Activated CD8-positive, alpha-beta T cell treated with anti-CD3 and anti-CD28 coated beads for 36 hours (primary cell): ENCODE data around the gene RSF1. TPM values are rescaled to one million over a fixed set of nuclear protein-coding genes. Genes with fewer than 3 reads are reported as not detected.

Experiments used
- ATAC-seq: fragments of 200-7000 bp; cut with Tn5 transposase; one replicate; pipeline ENCODE4 v1.10.0; 2021; ENCODE audit warnings: mild to moderate bottlenecking, moderate library complexity
- CTCF ChIA-PET: fragments of 350-600 bp; sonication (Branson Sonifier 250); formaldehyde crosslinking; loops from one replicate; lab custom pipeline; 2021; ENCODE audit warnings: antibody characterized with exemption; lab: Charles Lee
- POLR2A ChIA-PET: fragments of 350-600 bp; sonication (Branson Sonifier 250); formaldehyde crosslinking; loops from one replicate; lab custom pipeline; 2021; ENCODE audit warnings: antibody characterized with exemption; lab: Charles Lee
- DNase-seq: peaks from one replicate; pipeline ENCODE4 v3.0.0-alpha.2; 2020
- H3K27ac Mint-ChIP-seq: one replicate; pipeline ENCODE4 v1.8.0; 2021; ENCODE audit warnings: mild to moderate bottlenecking, mixed read lengths
- H3K27me3 Mint-ChIP-seq: one replicate; pipeline ENCODE4 v1.8.0; 2021; ENCODE audit warnings: mixed read lengths
- H3K36me3 Mint-ChIP-seq: one replicate; pipeline ENCODE4 v1.8.0; 2021; ENCODE audit warnings: low read depth, mixed read lengths
- H3K4me1 Mint-ChIP-seq: one replicate; pipeline ENCODE4 v1.8.0; 2021; ENCODE audit warnings: low read depth, mixed read lengths
- H3K4me3 Mint-ChIP-seq: one replicate; pipeline ENCODE4 v1.8.0; 2021; ENCODE audit warnings: mild to moderate bottlenecking, moderate library complexity, mixed read lengths
- H3K9me3 Mint-ChIP-seq: one replicate; pipeline ENCODE4 v1.8.0; 2021; ENCODE audit warnings: mixed read lengths
- CTCF ChIP-seq: fragments of 200-600 bp; IDR thresholded peaks from one replicate; pipeline ENCODE4 v1.8.0; 2022; ENCODE audit warnings: antibody characterized with exemption, mild to moderate bottlenecking
- intact Hi-C: fragments of 100-400 bp; cut with micrococcal nuclease; formaldehyde crosslinking; loops from one replicate; pipeline ENCODE4 v1.10.0; 2022
- total RNA-seq, 2 experiments: library from RNA; stranded (reverse); gene quantifications; one replicate each; pipeline ENCODE4 v1.2.3, GENCODE V29; 2021

Gene RSF1
- total RNA-seq, 2 experiments from 2014 or later: 45.4 to 47.7 TPM

DNA sequence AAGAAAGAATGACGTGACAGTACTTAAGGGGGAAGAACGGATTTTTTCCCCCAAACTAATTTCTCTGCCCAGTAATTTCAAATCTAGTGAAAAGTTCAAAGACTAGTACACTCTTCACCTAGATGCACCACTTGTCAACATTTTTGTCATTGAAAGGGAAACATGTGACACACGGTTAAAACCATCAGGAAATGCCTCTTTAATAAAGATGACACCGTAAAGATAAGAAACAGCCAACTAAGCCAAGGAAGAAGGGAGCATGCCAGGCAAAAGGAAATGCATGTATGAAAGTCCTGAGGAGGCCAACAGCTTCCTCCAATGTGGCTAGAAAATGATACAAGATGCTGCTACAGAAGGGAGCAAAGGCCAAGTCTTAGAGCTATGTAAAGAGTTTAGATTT lies 49.4 kb downstream of the RSF1 start:
- H3K27me3 Mint-ChIP-seq: no peaks in the 10 kb centered on the region
- H3K4me1 Mint-ChIP-seq: peaks cover 57% of the 10 kb centered on the region
- H3K9me3 Mint-ChIP-seq: no peaks in the 10 kb centered on the region
- no peak for ATAC-seq
- no peak for TF ChIP-seq CTCF
- no peak for DNase-seq
- ChIA-PET CTCF (no interaction called here), POLR2A (no interaction called here)
- H3K36me3 Mint-ChIP-seq: no peaks in the 10 kb centered on the region
- H3K4me3 Mint-ChIP-seq: no peak overlapping the region
- intact Hi-C loops: no loop called here
- H3K27ac Mint-ChIP-seq: peak overlapping the region; percentile 3

- ATAC-seq: no peak
- no peak overlapping the region for H3K27ac Mint-ChIP-seq
- intact Hi-C loops: no loop called here
- no peak for TF ChIP-seq CTCF
- POLR2A ChIA-PET: no interaction called here
- H3K36me3 Mint-ChIP-seq: no peaks in the 10 kb centered on the region
- no peaks in the 10 kb centered on the region for H3K27me3 Mint-ChIP-seq
- DNase-seq: no peak
- CTCF ChIA-PET: no interaction called here
- H3K4me1 Mint-ChIP-seq: peaks cover 58% of the 10 kb centered on the region
- H3K9me3 Mint-ChIP-seq: no peaks in the 10 kb centered on the region
- no peak overlapping the region for H3K4me3 Mint-ChIP-seq
These were observed 49.9 kb downstream of the RSF1 start for GRCh38 chr11:77770629-77771028.

DNA sequence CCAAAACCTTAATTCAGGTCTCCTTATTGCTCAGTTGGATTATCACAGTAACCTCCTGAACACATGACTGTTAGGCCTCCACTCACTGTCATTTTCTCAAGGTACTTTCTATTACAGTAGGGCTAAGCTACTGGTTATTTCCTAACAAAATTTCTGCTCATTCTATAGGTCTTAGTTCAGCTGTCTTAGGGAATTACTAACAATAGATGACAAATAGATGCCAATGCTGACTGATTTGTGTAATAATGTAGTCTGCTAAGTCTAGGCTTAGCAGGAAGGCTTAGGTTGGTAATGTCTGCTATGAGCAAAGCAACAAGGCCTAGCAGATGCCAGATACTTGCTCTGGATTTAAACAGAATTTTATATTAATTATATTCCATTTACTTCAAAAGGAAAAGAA lies 58.1 kb downstream of the RSF1 start:
- ChIA-PET CTCF (interaction anchor here (1.1 kb wide), 2 partner anchors 14 to 283 kb away, joined by 3 read pairs; no protein-coding TSS in a partner anchor), POLR2A (no interaction called here)
- peak overlapping the region; percentile 2 for H3K27ac Mint-ChIP-seq
- no peak for ATAC-seq
- H3K4me3 Mint-ChIP-seq: no peak overlapping the region
- H3K4me1 Mint-ChIP-seq: peaks cover 16% of the 10 kb centered on the region
- TF ChIP-seq CTCF: no peak
- DNase-seq: no peak
- no peaks in the 10 kb centered on the region for H3K27me3 Mint-ChIP-seq
- H3K9me3 Mint-ChIP-seq: no peaks in the 10 kb centered on the region
- intact Hi-C loops: no loop called here
- peaks cover 17% of the 10 kb centered on the region for H3K36me3 Mint-ChIP-seq

DNA sequence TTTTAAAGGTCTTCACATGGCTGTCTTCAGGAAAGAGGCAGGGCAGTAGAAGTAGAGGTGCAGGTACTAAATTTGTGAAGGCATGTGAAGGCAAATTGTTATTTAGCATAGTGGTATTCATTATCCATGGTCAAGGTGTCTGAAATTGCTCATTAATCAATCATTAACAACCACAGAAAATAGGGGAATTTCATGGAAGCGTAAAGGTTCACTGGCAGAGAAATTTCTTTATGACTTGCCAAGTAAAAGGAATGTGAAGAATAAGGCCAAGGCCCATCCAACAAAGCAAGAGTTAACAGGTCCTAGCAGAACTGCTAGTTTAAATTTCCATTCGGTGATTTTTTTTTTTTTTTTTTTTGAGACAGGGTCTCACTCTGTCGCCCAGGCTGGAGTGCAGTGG lies 59.0 kb downstream of the RSF1 start:
- CTCF ChIA-PET: interaction anchor here (1.1 kb wide), 1 partner anchor 284 kb away, joined by 3 read pairs; no protein-coding TSS in a partner anchor
- no peak overlapping the region for H3K27ac Mint-ChIP-seq
- ATAC-seq: no peak

GRCh38 chr11:77758331-77758730 lies 62.2 kb downstream of the RSF1 start:
- H3K4me1 Mint-ChIP-seq: peaks cover 14% of the 10 kb centered on the region
- H3K27me3 Mint-ChIP-seq: no peaks in the 10 kb centered on the region
- no peak for TF ChIP-seq CTCF
- intact Hi-C loops: no loop called here
- H3K36me3 Mint-ChIP-seq: peaks cover 34% of the 10 kb centered on the region
- no peak overlapping the region for H3K4me3 Mint-ChIP-seq
- ChIA-PET CTCF (no interaction called here), POLR2A (no interaction called here)
- H3K27ac Mint-ChIP-seq: no peak overlapping the region
- no peak for ATAC-seq
- DNase-seq: no peak
- no peaks in the 10 kb centered on the region for H3K9me3 Mint-ChIP-seq

More for the DNA sequence above, 59.0 kb downstream of the RSF1 start:
- Mint-ChIP-seq H3K36me3 (peaks cover 23% of the 10 kb centered on the region), H3K4me1 (peaks cover 8% of the 10 kb centered on the region), H3K9me3 (no peaks in the 10 kb centered on the region), H3K27me3 (no peaks in the 10 kb centered on the region), H3K4me3 (no peak overlapping the region)
- DNase-seq: no peak
- intact Hi-C loops: no loop called here
- POLR2A ChIA-PET: no interaction called here
- TF ChIP-seq CTCF: no peak
